Neural crest cell (in vitro differentiated cells): ENCODE data around the gene ADGRG6. TPM values are rescaled to one million over a fixed set of nuclear protein-coding genes. Genes with fewer than 3 reads are reported as not detected.

Source experiments
- DNase-seq: peaks from one replicate; pipeline ENCODE4 v3.0.0; 2021; ENCODE audit warnings: low read depth, mixed read lengths, low spot score
- H3K27ac Mint-ChIP-seq: one replicate; pipeline ENCODE4 v1.8.0; 2021; ENCODE audit warnings: mild to moderate bottlenecking, mixed read lengths; ENCODE audit not compliant: unreplicated experiment
- H3K27me3 Mint-ChIP-seq: 2 replicates; pipeline ENCODE4 v1.8.0; 2021; ENCODE audit warnings: low read depth, mild to moderate bottlenecking, mixed read lengths
- H3K36me3 Mint-ChIP-seq: 2 replicates; pipeline ENCODE4 v1.8.0; 2021; ENCODE audit warnings: low read depth, mild to moderate bottlenecking, mixed read lengths
- H3K4me1 Mint-ChIP-seq: 2 replicates; pipeline ENCODE4 v1.8.0; 2021; ENCODE audit warnings: mixed read lengths
- H3K4me3 Mint-ChIP-seq: one replicate; pipeline ENCODE4 v1.8.0; 2021; ENCODE audit warnings: mild to moderate bottlenecking, mixed read lengths
- H3K9me3 Mint-ChIP-seq: 2 replicates; pipeline ENCODE4 v1.8.0; 2021; ENCODE audit warnings: mixed read lengths
- CTCF ChIP-seq: fragments of 200-600 bp; sonication (generic); conservative IDR thresholded peaks from 2 replicates; pipeline ENCODE4 v1.5.0; 2021; ENCODE audit warnings: antibody characterized with exemption, mild to moderate bottlenecking
- total RNA-seq: library from RNA; stranded (reverse); gene quantifications from 2 replicates; pipeline ENCODE4 v1.2.1, GENCODE V29; 2021

The ADGRG6 gene
- total RNA-seq, 1 donor from 2014 or later = 78.9 TPM

- DNase-seq = no peak
- no peaks in the 10 kb centered on the region for H3K9me3 Mint-ChIP-seq
- H3K27me3 Mint-ChIP-seq = no peaks in the 10 kb centered on the region
- H3K4me3 Mint-ChIP-seq = no peak overlapping the region
- TF ChIP-seq CTCF = no peak
- no peak overlapping the region for H3K27ac Mint-ChIP-seq
- no peaks in the 10 kb centered on the region for H3K36me3 Mint-ChIP-seq
- H3K4me1 Mint-ChIP-seq = no peaks in the 10 kb centered on the region
These were observed 41.1 kb upstream of the ADGRG6 start for GRCh38 chr6:142260748-142261147.

GRCh38 chr6:142262231-142262630 lies 39.6 kb upstream of the ADGRG6 start:
- no peak overlapping the region for H3K4me3 Mint-ChIP-seq
- DNase-seq = no peak
- no peak overlapping the region for H3K27ac Mint-ChIP-seq
- H3K4me1 Mint-ChIP-seq = no peaks in the 10 kb centered on the region
- no peaks in the 10 kb centered on the region for H3K9me3 Mint-ChIP-seq
- H3K27me3 Mint-ChIP-seq = no peaks in the 10 kb centered on the region
- H3K36me3 Mint-ChIP-seq = no peaks in the 10 kb centered on the region
- no peak for TF ChIP-seq CTCF

GRCh38 chr6:142265476-142265875 lies 36.3 kb upstream of the ADGRG6 start:
- Mint-ChIP-seq H3K36me3 (no peaks in the 10 kb centered on the region), H3K27me3 (no peaks in the 10 kb centered on the region), H3K27ac (no peak overlapping the region), H3K4me3 (no peak overlapping the region), H3K4me1 (no peaks in the 10 kb centered on the region), H3K9me3 (no peaks in the 10 kb centered on the region)
- TF ChIP-seq CTCF = no peak
- no peak for DNase-seq

GRCh38 chr6:142266060-142266459 lies 35.7 kb upstream of the ADGRG6 start:
- Mint-ChIP-seq H3K9me3 (no peaks in the 10 kb centered on the region), H3K36me3 (no peaks in the 10 kb centered on the region), H3K27ac (no peak overlapping the region), H3K4me1 (no peaks in the 10 kb centered on the region), H3K4me3 (no peak overlapping the region), H3K27me3 (no peaks in the 10 kb centered on the region)
- no peak for TF ChIP-seq CTCF
- no peak for DNase-seq

GRCh38 chr6:142271476-142271875 lies 30.3 kb upstream of the ADGRG6 start:
- DNase-seq = no peak
- Mint-ChIP-seq H3K27ac (no peak overlapping the region), H3K4me1 (peaks cover 8% of the 10 kb centered on the region), H3K36me3 (no peaks in the 10 kb centered on the region), H3K27me3 (no peaks in the 10 kb centered on the region), H3K9me3 (no peaks in the 10 kb centered on the region), H3K4me3 (no peak overlapping the region)
- TF ChIP-seq CTCF = no peak

GRCh38 chr6:142274656-142275055 lies 27.2 kb upstream of the ADGRG6 start:
- TF ChIP-seq CTCF = no peak
- Mint-ChIP-seq H3K27me3 (no peaks in the 10 kb centered on the region), H3K4me1 (peaks cover 9% of the 10 kb centered on the region), H3K4me3 (no peak overlapping the region), H3K27ac (no peak overlapping the region), H3K36me3 (no peaks in the 10 kb centered on the region), H3K9me3 (no peaks in the 10 kb centered on the region)
- no peak for DNase-seq
